ENCODE measurements around the gene PRRX2. TPM values are rescaled to one million over a fixed set of nuclear protein-coding genes. Genes with fewer than 3 reads are reported as not detected.

PRRX2 gene
- total and polyA plus RNA-seq, 9 of the 15 experiments (the other 6 are each of a cell fraction or from before 2014, with no cell fraction given), result 0.21 TPM; not detected in 8

DNA sequence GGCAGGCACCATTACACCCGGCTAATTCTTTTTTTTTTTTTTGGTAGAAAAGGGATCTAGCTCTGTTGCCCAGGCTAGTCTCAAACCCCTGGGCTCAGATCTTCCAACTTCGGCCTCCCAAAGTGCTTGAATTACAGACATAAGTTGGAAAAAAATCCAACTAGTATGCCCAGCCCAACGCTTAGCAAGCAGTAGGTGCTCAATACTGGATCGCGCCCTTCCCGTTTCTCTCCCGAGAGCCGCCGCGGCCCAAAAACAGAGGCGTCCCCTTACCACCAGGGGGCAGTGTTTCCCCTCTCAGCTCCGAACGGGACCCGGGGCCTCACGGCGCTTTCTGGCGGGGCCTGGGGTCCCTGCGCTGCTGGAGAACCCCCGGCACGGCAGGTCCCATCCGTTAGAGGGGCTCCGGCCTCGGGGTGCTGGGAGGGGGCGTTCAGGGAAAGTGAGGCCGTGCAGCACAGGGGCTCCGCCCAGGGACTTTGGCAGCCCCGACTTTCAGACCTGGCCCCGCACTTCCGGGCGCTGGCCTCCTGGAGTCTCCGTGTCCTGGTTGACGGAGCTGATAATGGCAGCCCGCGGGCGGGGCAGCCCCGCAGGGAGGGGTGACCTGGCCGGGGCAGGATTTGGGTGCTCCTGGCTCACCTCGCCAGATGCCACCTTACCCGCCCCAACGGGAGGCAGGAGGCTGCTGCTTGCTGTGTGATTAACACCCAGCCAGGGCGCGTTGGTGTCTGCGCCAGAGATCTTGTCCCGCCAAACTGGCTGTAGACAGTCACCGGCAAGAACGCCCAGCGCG is 72.2 kb downstream of the PRRX2 start (continued):
- TF ChIP-seq, protein P1, sequence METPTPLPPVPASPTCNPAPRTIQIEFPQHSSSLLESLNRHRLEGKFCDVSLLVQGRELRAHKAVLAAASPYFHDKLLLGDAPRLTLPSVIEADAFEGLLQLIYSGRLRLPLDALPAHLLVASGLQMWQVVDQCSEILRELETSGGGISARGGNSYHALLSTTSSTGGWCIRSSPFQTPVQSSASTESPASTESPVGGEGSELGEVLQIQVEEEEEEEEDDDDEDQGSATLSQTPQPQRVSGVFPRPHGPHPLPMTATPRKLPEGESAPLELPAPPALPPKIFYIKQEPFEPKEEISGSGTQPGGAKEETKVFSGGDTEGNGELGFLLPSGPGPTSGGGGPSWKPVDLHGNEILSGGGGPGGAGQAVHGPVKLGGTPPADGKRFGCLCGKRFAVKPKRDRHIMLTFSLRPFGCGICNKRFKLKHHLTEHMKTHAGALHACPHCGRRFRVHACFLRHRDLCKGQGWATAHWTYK (CRISPR knock-in tag; IDR thresholded peaks at IDR 0.05), result peak; percentile 86; the same call in 1 of the 2 replicates
- no peak for TF ChIP-seq SREBF1 (IDR thresholded peaks at IDR 0.05; ENCODE audit: borderline replicate concordance, low read depth, low read length)
- TF ChIP-seq, protein P2, sequence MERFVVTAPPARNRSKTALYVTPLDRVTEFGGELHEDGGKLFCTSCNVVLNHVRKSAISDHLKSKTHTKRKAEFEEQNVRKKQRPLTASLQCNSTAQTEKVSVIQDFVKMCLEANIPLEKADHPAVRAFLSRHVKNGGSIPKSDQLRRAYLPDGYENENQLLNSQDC (CRISPR knock-in tag; IDR thresholded peaks at IDR 0.05), result no peak
- no peak for TF ChIP-seq ZNF23 (CRISPR knock-in tag; IDR thresholded peaks at IDR 0.05)
- no peak for TF ChIP-seq ZFP30 (CRISPR knock-in tag; IDR thresholded peaks at IDR 0.05; ENCODE audit: borderline replicate concordance)
- no peak for TF ChIP-seq ZNF354B (CRISPR knock-in tag; IDR thresholded peaks at IDR 0.05)
- TF ChIP-seq PHF20 (IDR thresholded peaks at IDR 0.05; ENCODE audit: partially characterized antibody), result peak; percentile 90
- TF ChIP-seq ZNF3 (CRISPR knock-in tag; IDR thresholded peaks at IDR 0.05), result no peak
- no peak for TF ChIP-seq HMG20A (CRISPR knock-in tag; conservative IDR thresholded peaks at IDR 0.05)
- TF ChIP-seq GTF2F1 (IDR thresholded peaks at IDR 0.05; ENCODE audit: low read depth, low read length), result no peak
- TF ChIP-seq BACH1 (tag; IDR thresholded peaks at IDR 0.05), result no peak
- TF ChIP-seq FOXA3 (CRISPR knock-in tag; conservative IDR thresholded peaks at IDR 0.05 in 1 of 2, IDR thresholded peaks at IDR 0.05 in 1 of 2), result no peak
- TF ChIP-seq KDM1A (IDR thresholded peaks at IDR 0.05), result no peak
- TF ChIP-seq STAT5B (CRISPR knock-in tag; IDR thresholded peaks at IDR 0.05), result no peak
- TF ChIP-seq, protein P3, sequence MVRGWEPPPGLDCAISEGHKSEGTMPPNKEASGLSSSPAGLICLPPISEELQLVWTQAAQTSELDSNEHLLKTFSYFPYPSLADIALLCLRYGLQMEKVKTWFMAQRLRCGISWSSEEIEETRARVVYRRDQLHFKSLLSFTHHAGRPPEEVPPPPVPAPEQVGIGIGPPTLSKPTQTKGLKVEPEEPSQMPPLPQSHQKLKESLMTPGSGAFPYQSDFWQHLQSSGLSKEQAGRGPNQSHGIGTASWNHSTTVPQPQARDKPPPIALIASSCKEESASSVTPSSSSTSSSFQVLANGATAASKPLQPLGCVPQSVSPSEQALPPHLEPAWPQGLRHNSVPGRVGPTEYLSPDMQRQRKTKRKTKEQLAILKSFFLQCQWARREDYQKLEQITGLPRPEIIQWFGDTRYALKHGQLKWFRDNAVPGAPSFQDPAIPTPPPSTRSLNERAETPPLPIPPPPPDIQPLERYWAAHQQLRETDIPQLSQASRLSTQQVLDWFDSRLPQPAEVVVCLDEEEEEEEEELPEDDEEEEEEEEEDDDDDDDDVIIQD (CRISPR knock-in tag; IDR thresholded peaks at IDR 0.05), result 0 out of 2 replicates have a peak, but pooled peaks have one; percentile 62
- no peak for TF ChIP-seq EWSR1 (IDR thresholded peaks at IDR 0.05; ENCODE audit: borderline replicate concordance, low read depth, partially characterized antibody)
- peak; percentile 95 for TF ChIP-seq FIP1L1 (IDR thresholded peaks at IDR 0.05; ENCODE audit: low read depth, low read length, poor library complexity, severe bottlenecking)
- TF ChIP-seq, protein P4, sequence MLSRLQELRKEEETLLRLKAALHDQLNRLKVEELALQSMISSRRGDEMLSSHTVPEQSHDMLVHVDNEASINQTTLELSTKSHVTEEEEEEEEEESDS (CRISPR knock-in tag; IDR thresholded peaks at IDR 0.05), result no peak
- TF ChIP-seq, protein P5, sequence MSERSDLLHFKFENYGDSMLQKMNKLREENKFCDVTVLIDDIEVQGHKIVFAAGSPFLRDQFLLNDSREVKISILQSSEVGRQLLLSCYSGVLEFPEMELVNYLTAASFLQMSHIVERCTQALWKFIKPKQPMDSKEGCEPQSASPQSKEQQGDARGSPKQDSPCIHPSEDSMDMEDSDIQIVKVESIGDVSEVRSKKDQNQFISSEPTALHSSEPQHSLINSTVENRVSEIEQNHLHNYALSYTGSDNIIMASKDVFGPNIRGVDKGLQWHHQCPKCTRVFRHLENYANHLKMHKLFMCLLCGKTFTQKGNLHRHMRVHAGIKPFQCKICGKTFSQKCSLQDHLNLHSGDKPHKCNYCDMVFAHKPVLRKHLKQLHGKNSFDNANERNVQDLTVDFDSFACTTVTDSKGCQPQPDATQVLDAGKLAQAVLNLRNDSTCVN (CRISPR knock-in tag; IDR thresholded peaks at IDR 0.05), result peak; percentile 86; the same call in 1 of the 2 replicates
- no peak for TF ChIP-seq POLR2B (IDR thresholded peaks at IDR 0.05; ENCODE audit: low read depth, partially characterized antibody)
- TF ChIP-seq LEF1 (IDR thresholded peaks at IDR 0.05), result peak; percentile 47; the same call in 1 of the 2 replicates
- no peak for TF ChIP-seq NUFIP1 (IDR thresholded peaks at IDR 0.05; ENCODE audit: partially characterized antibody)
- no peak for TF ChIP-seq ZNF778 (CRISPR knock-in tag; IDR thresholded peaks at IDR 0.05)

Measured in K562 (cell line).